AG10803 (cell line): ENCODE data around the gene PRDM16.

Source experiments
- DNase-seq: peaks from one replicate; pipeline ENCODE4 v3.0.0; 2010; ENCODE audit warnings: low read depth
- H3K4me3 ChIP-seq: 2 replicates; pipeline ENCODE4 v1.5.1; 2011; ENCODE audit warnings: mild to moderate bottlenecking, low read length, control low read depth
- CTCF ChIP-seq: conservative IDR thresholded peaks from 2 replicates; pipeline ENCODE4 v1.5.1; 2011; ENCODE audit warnings: mild to moderate bottlenecking, low read length, control low read depth, inconsistent platforms

The PRDM16 gene

GRCh38 chr1:3440300-3440681 lies 371.3 kb downstream of the PRDM16 start:
- TF ChIP-seq CTCF, result no peak
- no peak overlapping the region for H3K4me3 ChIP-seq
- DNase-seq, result no peak

GRCh38 chr1:3440711-3441409 lies 371.9 kb downstream of the PRDM16 start:
- TF ChIP-seq CTCF, result no peak
- no peak for DNase-seq

GRCh38 chr1:3441410-3441847 lies 372.4 kb downstream of the PRDM16 start:
- H3K4me3 ChIP-seq, result no peak overlapping the region
- no peak for DNase-seq
- TF ChIP-seq CTCF, result no peak

More at GRCh38 chr1:3440711-3441409, 371.9 kb downstream of the PRDM16 start:
- no peak overlapping the region for H3K4me3 ChIP-seq

GRCh38 chr1:3441880-3442279 lies 372.9 kb downstream of the PRDM16 start:
- TF ChIP-seq CTCF, result no peak
- DNase-seq, result no peak
- no peak overlapping the region for H3K4me3 ChIP-seq

- DNase-seq, result no peak
- H3K4me3 ChIP-seq, result no peak overlapping the region
- no peak for TF ChIP-seq CTCF
These were observed 373.3 kb downstream of the PRDM16 start for GRCh38 chr1:3442331-3442730.

- no peak for DNase-seq
- H3K4me3 ChIP-seq, result no peak overlapping the region
- no peak for TF ChIP-seq CTCF
These were observed 373.9 kb downstream of the PRDM16 start for GRCh38 chr1:3442901-3443300.

GRCh38 chr1:3443807-3444206 lies 374.8 kb downstream of the PRDM16 start:
- TF ChIP-seq CTCF, result no peak
- no peak overlapping the region for H3K4me3 ChIP-seq
- DNase-seq, result no peak
